HG02678 (cell line): ENCODE results near the gene MFAP5.
"Not testable (repeated sequence)": the region's sequence is repeated elsewhere in the genome, so short reads cannot be mapped to it uniquely, and the experiment has no call there.

Experiments used
- ATAC-seq: cut with Tn5 transposase; IDR thresholded peaks from one replicate; pipeline ENCODE4 v1.9.1; 2021; ENCODE audit warnings: mild to moderate bottlenecking, moderate library complexity; ENCODE audit not compliant: unreplicated experiment

MFAP5 gene

GRCh38 chr12:8676651-8677050 is 14.0 kb upstream of the MFAP5 start:
- no peak for ATAC-seq

- no peak for ATAC-seq
These were observed 13.0 kb upstream of the MFAP5 start for GRCh38 chr12:8675591-8676036.

DNA sequence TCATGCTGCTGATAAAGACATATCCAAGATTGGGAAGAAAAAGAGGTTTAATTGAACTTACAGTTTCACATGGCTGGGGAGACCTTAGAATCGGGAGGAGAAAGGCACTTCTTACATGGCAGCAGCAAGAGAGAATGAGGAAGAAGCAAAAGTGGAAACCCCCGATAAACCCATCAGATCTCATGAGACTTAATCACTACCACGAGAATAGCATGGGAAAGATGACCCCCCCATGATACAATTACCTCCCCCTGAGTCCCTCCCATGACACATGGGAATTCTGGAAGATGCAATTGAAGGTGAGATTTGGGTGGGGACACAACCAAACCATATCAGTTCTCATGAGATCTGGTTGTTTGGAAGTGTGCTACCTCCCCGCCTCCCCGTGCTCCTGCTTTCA is 9.8 kb upstream of the MFAP5 start:
- ATAC-seq: no peak

GRCh38 chr12:8668441-8668840 is 5.8 kb upstream of the MFAP5 start:
- ATAC-seq: no peak

GRCh38 chr12:8667270-8667669 is 4.6 kb upstream of the MFAP5 start:
- no peak for ATAC-seq

DNA sequence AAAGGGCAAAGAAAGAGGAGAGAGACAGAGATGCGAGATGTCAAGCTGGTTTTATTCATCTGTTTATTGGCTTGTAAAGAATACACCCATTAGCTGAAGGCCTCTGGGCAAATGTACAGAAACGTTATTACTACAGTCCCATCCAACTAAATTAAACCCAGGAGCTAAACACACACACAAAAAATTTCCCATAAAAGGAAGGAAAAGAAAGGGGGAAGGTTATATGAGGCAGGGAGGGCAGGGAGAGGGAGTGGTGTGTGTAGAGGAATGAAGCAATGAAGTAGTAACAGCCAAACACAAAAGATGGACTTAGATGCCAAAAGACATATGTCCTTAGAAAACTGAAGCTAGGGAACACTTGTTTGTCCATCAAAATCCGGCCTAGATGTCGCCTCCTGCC is 3.1 kb upstream of the MFAP5 start:
- no peak for ATAC-seq

DNA sequence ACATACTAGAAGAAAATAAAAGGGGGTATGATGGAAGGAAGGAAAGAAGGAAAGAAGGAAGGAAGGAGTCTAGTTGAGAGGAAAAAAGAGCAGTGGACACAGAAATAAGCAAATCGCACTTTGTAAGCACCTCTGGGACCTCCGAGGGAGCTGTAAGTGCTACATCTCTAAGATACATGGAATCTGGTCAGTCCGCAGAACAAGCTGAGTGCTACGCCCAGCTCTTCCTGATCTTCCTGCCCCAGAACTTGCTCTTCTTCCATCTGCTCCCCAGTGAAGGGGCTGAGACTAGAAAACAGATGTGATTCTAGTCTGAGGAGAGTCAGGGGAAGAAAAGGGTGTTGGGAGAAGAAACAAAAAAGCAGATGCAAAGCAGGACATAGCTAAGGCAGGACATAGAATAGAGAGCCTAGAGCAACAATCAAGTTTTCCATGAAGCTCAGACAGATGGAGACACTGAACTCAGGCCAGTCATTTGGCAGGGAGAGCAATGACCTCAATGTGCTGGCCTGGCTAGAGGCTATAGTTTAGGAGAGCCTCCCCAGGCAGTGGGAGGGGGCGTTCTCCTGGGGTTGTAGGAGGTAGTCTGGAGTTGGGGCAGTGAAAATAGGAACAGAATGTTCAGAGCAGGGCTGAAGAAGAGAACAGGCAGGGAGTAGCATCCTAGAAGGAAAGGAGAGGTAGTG is 1.7 kb upstream of the MFAP5 start:
- ATAC-seq: no peak

- ATAC-seq: no peak
These were observed 875 bp downstream of the MFAP5 start for GRCh38 chr12:8661751-8662150.

DNA sequence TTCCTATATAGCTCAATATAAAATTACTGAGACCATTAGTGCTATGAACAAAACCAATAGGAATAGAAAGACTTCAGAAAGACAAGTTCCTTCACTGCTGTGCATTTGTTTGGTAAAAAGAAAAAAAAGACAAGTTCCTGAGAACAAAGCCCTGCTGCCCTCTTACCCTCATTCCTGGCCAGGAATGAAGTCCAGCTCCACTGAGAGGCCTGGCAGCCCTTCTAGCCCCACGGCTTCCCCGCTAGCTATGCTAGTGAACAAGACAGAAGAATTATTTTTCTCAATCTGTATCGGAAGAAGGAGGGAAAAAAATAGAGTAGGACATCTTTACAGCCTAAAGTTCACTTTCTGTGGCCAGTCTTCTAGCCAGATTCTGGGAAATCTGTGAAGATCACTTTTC is 1.6 kb downstream of the MFAP5 start:
- ATAC-seq: no peak

- no peak for ATAC-seq
These were observed 4.3 kb downstream of the MFAP5 start for GRCh38 chr12:8658346-8658745.

- no peak for ATAC-seq
These were observed 7.2 kb downstream of the MFAP5 start for GRCh38 chr12:8655421-8655820.

DNA sequence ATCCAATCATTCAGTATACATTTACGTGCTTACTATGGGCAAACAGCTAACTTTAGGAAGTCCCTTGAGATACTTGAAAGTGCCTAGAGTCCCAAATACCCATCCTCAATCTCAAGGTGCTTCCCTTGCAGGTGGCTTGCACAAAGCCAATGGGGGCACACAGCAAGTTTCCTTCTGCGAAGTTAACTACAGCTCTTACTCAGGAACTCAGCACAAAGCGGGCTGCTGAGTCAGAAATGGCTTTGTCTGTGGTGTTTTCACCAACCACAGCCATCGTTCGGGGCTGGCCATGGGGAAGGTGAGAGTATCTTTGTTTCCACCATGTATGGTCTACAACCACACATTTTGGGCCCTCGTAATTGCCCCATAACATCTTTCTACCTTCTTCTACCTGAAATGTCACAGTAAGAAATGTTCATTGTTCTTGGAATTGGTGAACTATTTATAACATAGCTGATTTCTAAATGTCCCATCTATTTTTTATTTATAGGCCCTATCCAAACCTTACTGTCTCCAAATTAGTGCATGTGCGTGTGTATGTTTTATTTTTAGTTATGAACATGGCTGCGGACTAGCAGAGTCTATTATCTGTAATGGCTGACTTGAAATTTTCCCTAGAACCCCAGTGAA is 13.9 kb downstream of the MFAP5 start:
- peak; percentile 67 for ATAC-seq

GRCh38 chr12:8647968-8648367 is 14.7 kb downstream of the MFAP5 start:
- no peak for ATAC-seq

DNA sequence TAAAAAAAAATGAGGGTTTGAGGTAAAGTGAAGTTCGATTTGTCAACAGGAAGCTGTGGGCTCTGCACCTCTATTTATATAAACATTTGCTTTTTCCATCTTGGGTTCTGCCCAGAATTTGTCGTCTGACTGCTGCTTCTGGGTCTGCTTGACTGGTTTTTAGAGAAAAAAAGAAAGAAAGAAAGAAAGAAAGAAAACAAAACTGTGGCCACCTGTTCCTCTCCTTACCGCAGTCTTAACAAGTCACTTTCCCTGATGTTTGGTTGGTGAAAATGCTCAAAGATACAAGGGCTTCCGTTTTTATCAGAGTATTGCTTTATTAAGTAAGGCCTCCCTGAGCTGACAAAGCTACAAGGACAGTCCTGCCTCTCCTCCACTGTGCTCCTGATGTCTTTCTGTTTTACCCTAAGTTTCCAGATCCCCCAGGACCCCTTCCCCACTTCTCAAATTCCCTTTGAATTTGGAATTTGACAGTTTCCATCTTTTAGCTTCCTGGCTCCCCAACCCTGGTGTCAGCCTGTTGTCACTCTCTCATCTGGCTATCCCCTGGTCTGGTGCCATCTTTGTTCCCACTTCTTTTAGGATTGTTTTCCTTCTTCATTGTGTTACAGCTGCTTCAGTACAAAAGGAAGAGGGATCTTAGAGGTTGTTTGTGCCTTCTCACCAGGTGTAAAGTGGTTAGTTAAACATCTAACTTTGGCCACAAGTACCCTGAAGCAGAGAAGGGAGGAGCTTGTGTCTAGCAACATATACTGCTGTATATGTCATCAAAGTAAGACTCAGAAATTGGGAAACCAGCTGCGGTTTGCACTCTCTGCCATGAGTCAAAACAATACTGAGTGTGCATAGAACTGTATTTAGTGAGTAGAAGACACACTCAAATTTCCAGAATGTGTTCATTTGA is 18.0 kb downstream of the MFAP5 start:
- peak; percentile 64 for ATAC-seq

DNA sequence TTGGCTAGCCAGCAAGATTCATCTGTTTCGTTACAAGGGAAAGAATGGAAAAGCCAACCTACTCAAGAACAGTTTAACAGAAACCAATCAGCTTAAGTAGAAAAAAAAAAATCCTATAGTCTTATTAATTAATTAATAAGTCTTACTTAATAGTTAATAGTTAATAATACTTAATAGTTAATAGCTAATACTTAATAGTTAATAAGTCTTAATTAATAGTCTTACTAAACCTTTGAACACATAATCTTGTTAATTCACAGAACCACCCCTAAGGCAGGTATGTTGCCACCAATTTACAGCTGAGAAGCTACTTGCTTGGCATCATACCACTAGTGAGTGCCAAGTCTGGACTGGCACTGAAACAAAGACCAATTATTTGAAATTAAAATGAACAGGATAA is 19.9 kb downstream of the MFAP5 start:
- ATAC-seq: no peak

DNA sequence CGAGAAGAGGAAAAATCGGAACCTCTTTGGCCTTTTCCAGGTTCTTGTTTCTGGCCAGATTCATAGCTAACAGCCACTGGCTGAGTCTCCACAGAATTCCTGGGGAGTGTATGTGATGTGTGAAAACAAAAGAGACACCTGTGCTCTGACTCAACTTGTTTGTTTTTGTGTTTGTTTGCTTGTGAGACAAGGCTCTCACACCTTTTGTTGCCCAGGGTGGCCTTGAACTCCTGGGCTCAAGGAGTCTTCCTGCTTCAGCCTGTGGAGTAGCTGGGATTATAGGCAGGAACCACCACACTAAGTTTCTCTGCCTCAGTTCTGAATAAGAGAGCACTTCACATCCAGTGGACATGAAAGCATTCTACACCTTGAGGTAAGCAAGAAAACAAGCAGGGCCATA is 22.7 kb downstream of the MFAP5 start:
- no peak for ATAC-seq

- ATAC-seq: no peak
These were observed 23.7 kb downstream of the MFAP5 start for GRCh38 chr12:8638951-8639350.

DNA sequence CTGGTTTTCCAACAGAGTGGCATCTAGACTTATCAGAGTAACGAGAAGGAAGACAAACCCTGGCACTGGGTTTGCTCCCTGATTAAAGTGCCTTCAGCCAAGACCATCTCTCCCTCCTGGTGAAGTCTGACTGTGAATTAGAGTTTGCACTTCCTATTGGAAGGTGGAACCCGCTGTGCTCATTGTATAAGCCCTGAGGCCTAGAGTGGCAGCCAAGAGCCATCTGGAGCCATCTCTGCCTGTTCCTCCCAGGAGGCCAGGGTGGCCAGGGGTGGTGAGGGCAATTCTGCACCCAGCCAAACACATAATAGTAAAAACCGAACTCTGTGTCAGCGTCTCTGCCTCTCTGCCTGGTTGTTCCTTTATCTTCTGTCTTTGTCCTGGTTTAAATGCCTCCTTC is 25.0 kb downstream of the MFAP5 start:
- ATAC-seq: no peak

- ATAC-seq: no peak
These were observed 25.4 kb downstream of the MFAP5 start for GRCh38 chr12:8637244-8637643.

DNA sequence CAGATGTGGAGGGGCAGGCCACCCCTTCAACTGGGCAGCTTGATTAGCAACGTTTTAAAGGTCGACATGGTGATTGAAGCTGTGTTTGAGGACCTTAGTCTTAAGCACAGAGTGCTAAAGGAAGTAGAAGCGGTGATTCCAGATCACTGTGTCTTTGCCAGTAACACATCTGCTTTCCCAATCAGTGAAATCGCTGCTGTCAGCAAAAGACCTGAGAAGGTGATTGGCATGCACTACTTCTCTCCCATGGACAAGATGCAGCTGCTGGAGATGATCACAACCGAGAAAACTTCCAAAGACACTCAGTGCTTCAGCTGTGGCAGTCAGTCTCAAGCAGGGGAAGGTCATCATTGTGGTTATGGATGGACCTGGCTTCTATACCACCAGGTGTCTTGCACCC is 26.0 kb downstream of the MFAP5 start:
- ATAC-seq: no peak

- ATAC-seq: not testable (repeated sequence)
These were observed 26.6 kb downstream of the MFAP5 start for GRCh38 chr12:8636007-8636346.
